GM21423 (cell line): ENCODE measurements around the gene FEZ2.

ENCODE experiments used
- ATAC-seq: cut with Tn5 transposase; IDR thresholded peaks from one replicate; pipeline ENCODE4 v1.9.1; 2021; ENCODE audit warnings: mild to moderate bottlenecking, moderate library complexity; ENCODE audit not compliant: unreplicated experiment

Gene FEZ2

DNA sequence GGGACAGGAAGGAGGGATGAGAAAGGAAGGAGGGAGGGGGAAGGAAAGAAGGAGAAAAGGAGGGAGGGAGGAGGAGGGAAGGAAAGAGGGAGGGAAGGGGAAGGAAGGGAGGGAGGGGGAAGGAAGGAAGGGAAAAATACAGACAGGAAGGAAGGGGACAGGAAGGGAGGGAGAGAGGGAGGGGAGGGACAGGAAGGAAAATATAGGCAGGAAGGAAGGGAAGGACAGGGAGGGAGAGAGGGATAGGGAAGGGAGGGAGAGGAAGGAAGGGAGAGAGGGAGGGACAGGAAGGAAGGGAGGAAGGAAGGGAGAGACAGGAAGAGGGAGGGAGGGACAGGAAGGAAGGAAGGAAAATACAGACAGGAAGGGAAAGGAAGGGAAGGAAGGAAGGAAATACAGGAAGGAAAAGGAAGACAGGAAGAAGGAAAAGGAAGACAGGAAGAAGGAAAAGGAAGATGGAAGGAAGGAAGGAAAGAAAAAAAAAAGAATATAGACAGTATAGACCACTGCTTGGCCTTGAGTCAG is 63.6 kb downstream of the FEZ2 start:
- no peak for ATAC-seq

DNA sequence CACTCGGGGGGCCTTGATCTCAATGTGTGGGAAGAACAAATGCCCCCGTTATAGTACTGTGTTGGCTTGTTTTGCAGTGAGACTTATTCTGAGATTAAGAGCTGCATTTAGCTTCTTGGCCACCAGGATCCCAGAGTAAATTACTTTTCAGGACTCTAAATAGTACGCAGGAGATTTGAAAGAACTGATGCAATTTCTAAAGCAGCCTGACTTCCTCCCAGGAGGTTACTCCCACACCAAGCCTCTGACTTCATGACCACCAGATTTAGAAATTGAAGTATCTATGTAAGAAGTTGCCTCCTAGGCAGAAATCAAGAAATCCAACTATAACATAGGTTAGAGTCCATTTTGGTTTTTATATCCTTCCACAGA is 67.0 kb downstream of the FEZ2 start:
- no peak for ATAC-seq

DNA sequence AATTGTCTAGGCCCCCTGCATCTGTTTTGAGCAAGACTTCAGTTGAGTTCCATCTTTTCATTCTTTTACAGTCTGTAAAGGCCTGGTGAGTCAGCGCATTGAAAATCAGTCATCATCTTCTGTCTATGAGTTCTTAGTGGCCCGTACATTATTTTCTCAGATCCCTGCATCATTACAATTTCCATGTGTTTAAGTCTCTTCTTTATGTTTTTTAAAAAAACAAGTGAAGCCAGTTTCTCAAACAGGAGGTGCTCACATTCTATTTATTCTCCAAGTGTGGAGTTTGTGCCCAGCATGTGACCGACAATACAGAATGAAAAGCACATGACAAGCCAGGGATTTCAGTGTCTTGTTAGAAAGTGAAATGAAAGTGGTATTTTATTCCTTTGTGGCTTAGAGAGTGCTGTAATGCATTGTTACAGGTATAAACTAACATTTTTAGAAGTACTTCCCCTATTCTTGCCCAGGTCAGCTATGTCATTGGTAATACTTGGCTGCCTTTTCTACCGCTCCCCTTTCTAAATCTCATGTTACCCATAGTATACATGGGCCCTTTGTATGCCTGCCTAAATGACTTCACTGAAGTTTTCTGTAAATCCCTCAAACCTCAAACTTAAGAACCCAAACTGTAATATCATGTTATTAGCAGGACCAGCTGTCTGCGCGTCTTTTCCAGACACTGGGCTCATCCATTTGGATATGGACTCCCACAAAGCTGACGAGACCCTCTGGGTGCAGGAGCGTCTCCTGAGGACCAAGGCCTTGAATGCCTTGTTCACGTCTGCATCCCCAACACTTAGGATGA is 67.6 kb downstream of the FEZ2 start:
- peak; percentile 79 for ATAC-seq

DNA sequence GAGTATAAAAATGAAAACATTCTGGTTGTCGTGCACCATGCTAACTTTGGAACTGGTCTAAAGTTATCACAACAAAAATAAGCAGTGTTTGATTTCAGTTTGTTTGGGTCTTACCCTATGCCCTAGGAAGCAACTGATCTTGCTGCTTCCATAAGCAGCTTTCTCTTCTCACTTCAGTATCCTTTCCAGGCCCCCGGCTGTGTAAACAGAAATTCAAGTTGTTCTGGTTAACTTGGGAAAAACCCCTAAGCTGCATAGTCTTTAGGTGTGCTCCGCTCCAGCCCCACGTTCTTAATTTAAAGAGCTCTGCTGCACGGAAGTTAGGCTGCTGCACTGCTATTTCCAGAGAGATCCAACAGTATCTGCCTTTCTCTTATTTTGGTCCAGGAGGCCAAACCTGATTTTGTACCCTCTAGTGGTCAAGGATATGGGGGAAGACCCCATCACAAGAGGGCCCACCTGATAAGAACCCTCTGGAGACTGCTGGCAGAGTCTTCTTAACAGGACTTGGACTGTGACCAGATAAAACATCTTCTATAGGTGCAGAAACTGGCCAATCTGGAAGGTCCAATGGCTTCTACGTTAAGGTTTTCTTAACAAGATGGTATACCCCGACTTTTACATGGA is 69.1 kb downstream of the FEZ2 start:
- ATAC-seq: peak; percentile 4

DNA sequence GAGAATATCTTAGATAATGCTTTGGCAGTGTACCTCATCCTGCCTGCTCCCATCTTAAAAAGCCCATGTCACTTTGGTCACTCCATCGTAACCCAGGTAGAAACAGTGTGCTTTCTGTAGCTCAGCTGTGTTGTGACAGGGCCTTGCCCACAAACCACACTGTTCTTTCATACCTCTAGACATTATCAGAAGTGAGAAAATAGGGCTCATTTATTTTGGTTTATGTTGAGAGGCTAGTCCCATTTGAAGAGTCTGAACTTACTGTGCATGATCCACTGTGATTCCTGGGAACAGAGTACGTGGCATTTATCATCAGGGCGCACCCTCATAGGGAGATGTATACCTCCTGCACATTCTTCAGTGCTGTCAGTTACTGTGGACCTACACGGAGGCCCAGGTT is 69.7 kb downstream of the FEZ2 start:
- ATAC-seq: peak; percentile 75

DNA sequence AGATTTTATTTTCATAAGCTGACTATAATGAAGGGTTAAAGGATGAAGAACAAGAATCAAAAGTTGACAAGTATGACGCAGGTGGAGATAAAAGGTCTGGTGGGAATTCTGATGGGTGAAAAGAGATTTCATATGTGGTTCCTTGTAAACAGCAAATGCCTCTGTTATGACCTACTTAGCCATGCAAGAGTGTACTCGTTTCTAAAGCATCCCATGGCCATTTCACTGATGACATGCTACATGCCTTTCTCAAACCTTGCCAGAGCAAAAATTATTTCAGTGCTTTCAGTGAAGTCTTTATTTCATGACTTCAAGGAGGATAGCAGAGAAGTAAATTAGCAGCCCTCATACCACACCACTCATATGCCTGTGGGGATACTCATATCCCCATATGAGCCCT is 71.7 kb downstream of the FEZ2 start:
- ATAC-seq: no peak

DNA sequence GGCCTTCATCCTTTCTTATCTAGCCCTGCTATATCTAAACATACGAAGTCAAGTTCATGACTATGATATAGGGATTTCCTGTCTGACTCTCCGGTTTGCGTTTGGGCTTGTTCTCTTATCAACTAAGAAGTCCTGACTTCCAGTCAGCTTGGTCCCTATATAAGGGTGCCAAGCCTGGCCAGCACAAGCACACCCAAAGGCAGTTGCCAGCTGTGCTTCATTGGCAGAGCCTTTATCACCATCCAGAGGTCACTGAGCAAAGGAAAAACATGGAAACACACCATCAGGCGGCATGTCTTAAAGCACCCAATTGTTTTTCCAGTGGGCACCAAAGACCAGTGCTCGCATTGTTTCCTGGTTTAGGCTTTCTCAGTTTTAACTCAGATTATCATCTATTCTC is 72.7 kb downstream of the FEZ2 start:
- ATAC-seq: no peak

DNA sequence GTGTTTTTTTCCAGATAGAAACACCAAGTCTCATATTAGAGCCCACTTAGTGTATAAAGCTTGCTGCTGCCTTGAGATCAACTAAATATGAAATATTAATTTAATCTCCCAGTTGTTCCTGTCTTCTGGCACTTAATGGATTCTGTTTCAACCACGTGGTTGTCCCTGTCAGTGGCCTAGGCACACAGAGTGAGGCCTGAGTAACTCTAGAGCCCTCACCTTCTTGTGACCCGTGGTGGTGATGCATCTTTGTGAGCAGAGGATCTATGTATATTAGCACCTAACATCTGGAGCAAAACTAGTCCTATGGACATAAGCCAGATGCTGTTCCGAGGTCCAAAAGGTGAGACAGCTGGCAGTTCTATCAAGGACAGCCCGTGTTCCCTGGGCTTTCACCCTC is 74.8 kb downstream of the FEZ2 start:
- no peak for ATAC-seq

DNA sequence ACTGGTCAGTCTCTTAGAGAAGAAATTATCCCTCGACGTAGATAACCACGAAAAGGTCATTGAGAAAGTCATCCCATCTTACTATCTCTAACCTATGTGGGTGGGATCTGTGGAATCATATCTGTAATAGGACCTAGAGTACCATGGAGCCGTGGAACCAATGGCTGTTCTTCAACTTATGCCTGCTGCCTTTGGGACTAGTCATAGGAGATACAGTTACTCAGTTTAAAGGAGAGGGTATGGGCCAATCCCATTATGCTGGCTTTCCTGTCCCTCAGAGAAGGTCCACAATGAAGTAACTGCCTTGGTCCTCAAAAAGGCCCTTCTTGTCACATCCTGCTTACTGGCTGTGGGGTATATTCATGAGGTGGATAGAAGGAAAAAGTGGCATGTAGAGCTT is 77.5 kb downstream of the FEZ2 start:
- ATAC-seq: no peak

DNA sequence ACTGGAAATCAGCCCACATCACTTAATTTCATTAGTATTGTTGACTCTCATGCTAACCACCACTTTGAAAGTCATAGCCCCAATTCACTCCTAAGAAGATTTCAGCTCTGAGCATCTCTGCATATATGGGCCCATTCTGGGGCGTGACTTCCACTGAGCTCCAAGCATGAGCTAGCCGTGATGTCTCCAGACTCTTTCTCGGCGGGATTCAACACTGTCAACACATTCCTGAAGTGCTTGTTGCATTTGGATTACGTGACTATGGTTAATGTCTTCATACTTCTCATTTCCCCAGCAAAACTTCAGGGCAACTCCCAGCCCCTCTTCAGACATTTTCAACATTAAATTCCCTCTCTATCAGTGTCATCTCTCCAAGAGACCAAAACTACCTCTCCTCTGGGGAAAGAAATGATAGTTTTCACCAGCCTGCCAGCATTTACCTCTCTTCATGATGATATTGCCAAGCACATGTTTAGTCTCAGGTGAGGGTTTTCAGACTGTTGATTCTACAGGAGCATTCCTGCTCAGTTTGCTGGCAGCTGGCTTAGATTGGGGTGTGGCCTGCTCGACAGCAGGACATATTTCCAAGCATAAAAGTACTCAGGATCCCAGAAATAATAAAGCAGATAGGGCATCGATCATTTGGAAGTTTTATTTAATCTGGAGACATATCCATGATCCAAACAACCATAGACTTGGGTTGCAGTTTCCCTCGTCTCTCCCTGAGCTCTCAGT is 81.7 kb downstream of the FEZ2 start:
- no peak for ATAC-seq

DNA sequence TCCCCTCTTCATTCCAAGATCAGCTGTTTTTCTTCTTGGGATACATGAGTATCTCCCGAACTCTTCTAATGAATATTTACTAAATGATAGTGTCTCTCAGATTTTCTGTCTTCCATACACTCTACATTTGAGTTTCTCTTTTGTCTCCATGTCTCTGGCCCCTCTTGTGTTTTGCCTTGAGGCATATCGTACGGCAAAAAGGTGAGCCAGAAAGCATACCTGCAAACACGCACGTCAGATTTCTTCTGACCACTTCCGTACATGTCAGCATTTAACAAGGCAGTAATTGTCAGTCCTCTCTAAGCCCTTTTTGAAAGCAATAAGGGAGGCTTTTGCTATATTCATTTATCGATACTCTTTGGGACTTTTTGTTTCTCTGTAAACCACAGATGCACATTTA is 82.4 kb downstream of the FEZ2 start:
- no peak for ATAC-seq

DNA sequence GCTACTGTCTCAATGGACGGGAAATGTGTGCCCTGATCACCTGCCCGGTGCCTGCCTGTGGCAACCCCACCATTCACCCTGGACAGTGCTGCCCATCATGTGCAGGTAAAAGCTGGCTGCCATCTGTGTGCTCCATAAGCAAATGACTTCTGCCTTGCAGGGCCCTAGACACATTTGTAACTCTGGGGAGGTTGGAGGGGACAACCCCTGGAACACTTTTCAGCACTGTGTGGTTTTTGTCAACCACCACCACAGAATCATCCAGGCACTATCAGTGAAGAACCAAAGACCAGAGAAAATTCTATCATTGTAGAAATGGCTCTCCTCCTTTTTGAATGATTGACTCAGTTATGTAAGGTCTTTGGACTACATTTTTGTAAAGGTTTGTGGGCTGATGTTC is 84.3 kb downstream of the FEZ2 start:
- peak; percentile 59 for ATAC-seq

DNA sequence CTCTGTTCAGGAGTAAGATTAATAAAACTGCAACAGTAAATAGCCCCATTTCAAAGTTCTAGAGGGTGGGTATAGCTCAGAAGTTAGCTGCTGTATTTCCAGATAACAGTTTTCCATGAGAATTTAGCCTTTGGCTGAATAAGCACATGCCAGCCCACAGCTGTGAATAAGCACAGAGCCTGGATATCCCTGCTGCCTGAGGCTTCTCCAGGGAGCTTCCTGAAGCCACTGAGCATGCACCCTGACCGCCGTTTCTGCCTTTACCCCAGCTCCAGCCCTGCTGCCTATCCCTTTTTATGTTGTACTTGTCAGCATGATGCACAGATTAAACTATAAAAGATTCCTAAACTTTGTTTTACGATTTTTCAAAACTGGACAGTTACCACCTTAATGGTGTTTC is 85.3 kb downstream of the FEZ2 start:
- ATAC-seq: no peak

DNA sequence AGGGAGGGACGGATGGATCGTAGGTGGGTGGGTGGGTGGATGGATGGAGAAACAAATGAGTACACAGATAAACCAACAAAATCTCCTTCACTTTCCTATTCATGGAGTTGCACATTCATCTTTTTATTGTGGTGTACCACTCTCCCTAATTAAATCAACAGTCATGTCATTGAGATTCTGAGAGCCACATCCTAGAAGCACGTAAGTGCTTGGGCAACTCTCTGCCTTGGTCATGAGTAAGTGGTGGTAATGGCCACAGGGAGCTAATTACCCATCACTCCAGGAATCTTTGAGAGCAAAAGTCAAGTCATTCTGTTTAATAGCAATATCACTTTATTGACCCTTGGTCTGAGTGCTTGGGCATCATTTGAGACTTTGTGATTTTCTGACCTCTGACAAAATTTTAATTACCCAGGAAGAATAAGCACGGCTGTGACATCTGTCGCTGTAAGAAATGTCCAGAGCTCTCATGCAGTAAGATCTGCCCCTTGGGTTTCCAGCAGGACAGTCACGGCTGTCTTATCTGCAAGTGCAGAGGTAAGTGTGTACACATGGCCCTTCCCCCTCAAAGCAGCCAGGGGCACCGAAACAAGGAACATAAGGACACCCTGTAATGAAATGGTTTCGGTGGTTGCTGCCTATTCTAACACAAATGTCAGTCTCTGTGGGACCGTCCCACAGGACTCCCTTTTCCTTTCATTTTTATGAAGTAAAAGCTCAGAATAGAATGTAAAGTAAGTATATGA is 85.9 kb downstream of the FEZ2 start:
- ATAC-seq: peak; percentile 48

DNA sequence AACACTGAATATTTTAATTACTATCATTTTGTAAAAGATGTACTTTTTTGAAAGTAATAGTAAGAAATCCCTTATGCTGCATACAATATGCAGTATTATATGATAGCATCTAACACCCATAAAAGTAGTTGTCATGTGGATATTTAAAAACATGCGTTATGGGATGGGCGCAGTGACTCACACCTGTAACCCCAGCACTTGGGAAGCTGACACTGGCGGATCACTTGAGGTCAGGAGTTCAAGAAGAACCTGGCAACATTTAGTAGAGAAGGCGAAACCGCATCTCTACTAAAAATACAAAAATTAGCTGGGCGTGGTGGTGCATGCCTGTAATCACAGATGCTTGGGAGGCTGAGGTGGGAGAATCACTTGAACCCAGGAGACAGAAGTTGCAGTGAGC is 88.9 kb downstream of the FEZ2 start:
- ATAC-seq: no peak

DNA sequence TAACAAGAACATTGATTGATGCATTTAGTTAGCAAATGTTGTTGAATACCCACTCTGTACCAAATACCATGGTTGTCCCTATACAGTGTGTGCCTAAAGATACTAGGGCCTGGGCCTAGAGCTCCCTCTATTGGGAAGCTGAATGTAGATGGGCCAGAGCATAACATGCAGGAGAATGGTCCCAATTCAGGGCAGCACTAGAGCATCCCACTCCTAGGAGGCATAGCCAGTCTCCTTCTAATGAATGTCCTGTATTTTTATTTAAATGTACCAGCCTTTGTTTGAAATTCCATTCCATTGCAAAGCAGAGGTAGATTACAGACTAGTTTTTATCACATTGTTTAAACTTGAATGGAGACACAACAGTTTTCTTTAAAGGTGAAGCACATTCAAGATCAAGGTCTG is 90.6 kb downstream of the FEZ2 start:
- ATAC-seq: peak; percentile 93
